ENCODE results near the gene KCNAB1.
"Not testable (repeated sequence)": the region's sequence is repeated elsewhere in the genome, so short reads cannot be mapped to it uniquely, and the experiment has no call there.

DNA sequence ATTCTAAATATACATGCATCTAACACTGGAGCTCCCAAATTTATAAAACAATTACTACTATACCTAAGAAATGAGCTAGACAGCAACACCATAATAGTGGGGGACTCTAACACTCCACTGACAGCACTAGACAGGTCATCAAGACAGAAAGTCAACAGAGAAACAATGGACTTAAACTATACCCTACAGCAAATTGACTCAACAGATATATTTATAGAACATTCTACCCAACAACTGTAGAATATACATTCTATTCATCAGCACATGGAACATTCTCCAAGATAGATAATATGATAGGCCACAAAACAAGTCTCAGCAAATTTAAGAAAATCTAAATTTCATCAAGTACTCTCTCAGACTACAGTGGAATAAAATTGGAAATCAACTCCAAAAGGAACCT, 102.0 kb downstream of the KCNAB1 start:
- TF ChIP-seq CTCF (IDR thresholded peaks at IDR 0.05; ENCODE audit: low read length); EZH2 (IDR thresholded peaks at IDR 0.05; ENCODE audit: borderline replicate concordance, low read length): not testable (repeated sequence)
